Activated T-helper 1 cell treated with anti-CD3 and anti-CD28 coated beads, Interleukin-2, amount 50 U/mL, for 16 hours (primary cell): ENCODE measurements around the gene SPX.

Source experiments
- DNase-seq, 2 donors: peaks; one replicate each; pipeline ENCODE4 v3.0.0-alpha.2; 2020; ENCODE audit warnings: low read depth in 1 of 2, low spot score in 1 of 2

The SPX gene

DNA sequence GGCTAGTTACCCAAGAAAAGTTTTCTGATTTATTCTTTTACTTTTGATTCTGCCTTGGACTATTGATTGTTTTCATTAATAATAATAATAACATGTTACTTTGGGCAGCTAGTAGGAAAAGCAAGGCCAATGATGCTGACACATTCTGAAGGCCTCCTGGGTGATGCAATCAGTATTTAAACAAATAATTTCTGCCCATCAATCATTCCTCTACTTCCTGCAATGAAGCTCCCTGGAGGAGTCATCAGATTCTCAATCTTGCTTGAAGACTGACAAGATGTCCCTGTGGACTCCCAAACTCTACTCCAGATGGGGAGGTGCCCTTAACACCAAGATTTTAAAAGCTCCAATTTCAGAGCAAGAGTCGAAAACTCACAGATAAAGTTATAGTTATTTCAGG is at the start of gene SPX:
SPX (plus strand) TSS at position 244 of the 400 bp plus-strand sequence. CDS start 177 bp downstream, outside the sequence.
- no peak for DNase-seq

- DNase-seq: no peak
These were observed 49.1 kb upstream of the SPX start for GRCh38 chr12:21476949-21477348.

- DNase-seq: no peak
These were observed 47.2 kb upstream of the SPX start for GRCh38 chr12:21478756-21479455.

- no peak for DNase-seq
These were observed 42.6 kb upstream of the SPX start for GRCh38 chr12:21483531-21483930.

DNA sequence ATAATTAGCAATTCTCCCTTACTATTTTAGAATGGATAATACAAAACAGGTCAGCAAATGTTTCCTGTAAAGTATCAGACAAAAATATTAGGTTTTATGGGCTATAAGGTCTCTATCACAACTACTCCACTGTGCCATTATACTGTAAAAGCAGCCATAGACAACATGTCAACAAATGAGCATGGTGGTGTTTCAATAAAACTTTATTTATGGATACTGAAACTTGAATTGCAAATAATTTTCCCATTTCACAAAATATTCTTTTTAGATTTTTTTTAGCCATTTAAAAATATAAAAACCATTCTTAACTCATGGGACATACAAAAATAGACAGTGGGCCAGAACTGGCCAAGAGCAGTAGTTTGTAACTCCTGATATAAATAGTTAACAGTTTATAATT is 40.1 kb upstream of the SPX start:
- no peak for DNase-seq

GRCh38 chr12:21499765-21500164 is 26.3 kb upstream of the SPX start:
- no peak for DNase-seq

DNA sequence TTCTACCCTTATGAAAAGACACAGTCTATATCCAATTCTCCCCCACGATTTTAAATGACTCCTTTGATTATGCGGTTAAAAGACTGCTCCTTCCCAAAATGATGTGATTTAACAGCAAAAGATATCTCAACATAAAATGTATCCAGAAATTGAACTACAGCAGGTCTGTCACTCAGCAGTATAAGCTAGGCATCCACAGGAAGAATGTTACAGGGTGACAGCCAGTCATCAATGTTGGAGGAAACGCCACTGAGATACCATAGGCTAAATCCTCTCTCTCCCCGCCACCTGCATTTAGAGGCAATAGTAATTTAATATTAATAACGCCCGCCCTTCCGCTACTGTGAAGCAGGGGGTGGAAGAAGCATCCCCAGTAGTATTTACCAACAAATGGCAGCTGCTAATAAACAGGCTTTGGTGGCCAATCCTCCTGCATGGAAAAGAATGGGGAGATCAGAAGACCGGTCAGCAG is 25.3 kb upstream of the SPX start:
- DNase-seq: no peak

GRCh38 chr12:21501258-21502163 is 24.6 kb upstream of the SPX start, which contains the start of the genes GOLT1B and RECQL:
GOLT1B (plus strand) TSS chr12:21501789; CDS start chr12:21501924, 135 bp downstream.
RECQL (minus strand) TSS chr12:21501635; CDS start chr12:21499570, 2,065 bp downstream.
- DNase-seq: peak; percentile 67 to 79

- peak; percentile 5 to 20 for DNase-seq
These were observed 24.0 kb upstream of the SPX start for GRCh38 chr12:21502164-21502496.

- no peak for DNase-seq
These were observed 23.2 kb upstream of the SPX start for GRCh38 chr12:21502872-21503271.

- no peak for DNase-seq
These were observed 20.2 kb upstream of the SPX start for GRCh38 chr12:21505888-21506287.

GRCh38 chr12:21507849-21508248 is 18.2 kb upstream of the SPX start:
- DNase-seq: no peak

DNA sequence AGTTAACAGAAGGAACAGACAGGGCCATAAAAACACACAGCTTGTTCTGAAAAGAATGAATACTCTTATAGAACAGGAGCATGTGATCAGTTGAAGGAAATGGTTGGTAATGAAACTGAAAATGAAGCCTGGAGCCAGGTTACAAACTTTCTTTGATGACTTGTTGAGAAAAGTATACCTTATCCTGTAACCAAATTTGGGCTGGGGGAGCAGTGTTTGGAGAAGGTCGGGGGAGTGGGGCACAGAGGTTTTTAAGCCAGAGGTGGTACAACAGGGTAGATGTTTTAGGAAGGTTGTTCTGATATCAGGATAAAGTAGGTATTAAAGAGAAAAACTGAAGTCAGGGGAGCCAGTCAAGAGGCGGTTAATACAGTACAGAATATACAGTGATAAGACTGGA is 16.3 kb upstream of the SPX start:
- DNase-seq: no peak

DNA sequence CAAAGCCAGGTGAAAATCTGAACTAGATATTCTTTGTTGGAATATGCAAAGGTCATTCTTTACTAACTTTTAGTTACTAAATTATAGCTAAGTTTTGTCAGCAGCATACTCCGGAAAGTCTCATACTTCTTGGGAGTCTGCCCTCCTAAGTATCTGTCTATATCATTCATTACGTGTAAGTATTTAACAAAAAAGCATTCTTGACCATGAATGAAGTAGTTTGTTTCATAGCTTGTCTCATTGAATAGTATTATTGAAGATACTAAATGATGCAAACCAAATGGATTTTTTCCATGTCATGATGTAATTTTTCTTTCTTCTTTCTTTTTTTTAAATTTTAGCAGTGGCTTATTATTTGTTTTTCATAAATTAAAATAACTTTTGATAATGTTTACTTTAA is 9.8 kb upstream of the SPX start:
- no peak for DNase-seq

DNA sequence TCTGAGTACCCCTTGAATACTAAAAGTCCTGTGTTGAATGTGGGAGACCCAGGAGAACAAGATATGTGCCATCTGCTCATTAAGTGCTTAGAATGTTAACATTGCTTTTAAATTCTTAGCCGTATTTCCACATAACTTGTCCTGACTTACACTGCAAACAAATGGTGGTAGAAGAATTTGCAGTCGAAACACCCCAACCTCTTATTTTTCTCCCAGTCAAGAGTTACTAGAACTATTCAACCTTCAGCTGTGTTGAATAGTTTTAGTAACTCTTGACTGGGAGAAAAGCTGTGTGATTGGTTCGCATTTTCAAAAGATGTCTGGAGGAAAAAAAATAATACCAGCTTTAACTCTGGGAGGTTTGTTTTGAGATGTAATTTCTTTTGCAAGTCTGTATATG is 7.6 kb upstream of the SPX start:
- no peak for DNase-seq

DNA sequence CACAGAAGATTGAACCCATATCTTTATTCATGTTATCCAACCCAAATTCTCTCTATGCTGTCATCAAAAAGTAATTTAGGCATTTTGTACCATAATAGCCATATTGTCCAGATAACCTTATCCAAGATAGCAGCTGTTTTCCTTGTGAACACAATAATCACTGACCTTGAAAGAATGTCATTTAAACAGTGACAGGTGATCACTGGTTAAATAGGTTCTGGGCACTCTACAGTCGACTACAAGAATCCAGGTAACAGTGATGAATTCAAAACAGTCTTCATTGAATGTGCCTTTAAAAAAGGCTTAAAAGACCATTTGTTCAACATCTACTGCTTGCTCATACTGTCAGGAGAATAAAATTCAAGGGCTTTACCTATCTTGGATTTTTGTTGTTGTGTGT is 4.6 kb upstream of the SPX start:
- no peak for DNase-seq

DNA sequence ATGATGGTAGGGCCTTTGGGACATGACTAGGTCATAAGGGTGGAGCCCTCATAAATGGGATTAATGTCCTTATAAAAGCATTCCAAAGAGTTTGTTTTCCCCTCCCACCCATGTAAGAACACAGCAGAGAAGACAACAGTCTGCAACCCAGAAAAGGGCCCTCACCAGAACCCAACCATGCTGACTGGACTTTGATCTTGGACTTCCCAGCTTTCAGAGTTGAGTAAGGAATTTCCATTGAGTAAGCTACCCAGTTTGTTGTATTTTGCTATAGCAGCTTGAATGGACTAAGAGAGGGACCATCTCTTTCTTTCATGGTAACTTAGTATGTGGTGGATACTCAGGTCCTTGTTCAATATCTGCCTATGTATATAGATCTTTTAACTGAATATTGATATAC is 2.9 kb upstream of the SPX start:
- DNase-seq: no peak

DNA sequence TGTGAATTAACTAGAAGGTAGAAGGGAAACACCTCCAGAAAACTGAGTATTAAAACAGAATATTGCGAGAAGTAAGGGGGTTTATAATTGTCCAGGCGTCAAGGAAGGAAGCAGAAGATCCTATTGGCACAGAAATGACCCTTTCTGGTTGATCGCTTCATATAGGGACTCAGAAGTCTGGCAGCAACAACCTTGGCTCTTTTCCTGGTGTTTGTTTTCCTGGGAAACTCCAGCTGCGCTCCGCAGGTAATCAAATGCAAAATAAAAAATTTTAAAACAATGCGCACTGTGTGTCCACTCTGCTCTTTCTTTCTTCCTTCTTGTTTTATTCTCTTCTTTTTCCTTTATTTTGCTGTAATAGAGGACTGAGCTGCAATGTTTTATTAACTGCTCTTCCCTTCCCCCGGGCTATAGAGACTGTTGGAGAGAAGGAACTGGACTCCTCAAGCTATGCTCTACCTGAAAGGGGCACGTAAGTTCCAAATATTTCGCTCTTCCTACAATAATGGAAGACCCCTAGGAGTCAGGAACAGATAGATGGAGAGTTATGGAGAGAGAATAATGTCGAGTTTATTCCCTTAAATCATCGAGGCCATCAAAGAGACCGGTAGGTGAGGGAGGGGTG is 737 bp downstream of the SPX start:
- DNase-seq: no peak

DNA sequence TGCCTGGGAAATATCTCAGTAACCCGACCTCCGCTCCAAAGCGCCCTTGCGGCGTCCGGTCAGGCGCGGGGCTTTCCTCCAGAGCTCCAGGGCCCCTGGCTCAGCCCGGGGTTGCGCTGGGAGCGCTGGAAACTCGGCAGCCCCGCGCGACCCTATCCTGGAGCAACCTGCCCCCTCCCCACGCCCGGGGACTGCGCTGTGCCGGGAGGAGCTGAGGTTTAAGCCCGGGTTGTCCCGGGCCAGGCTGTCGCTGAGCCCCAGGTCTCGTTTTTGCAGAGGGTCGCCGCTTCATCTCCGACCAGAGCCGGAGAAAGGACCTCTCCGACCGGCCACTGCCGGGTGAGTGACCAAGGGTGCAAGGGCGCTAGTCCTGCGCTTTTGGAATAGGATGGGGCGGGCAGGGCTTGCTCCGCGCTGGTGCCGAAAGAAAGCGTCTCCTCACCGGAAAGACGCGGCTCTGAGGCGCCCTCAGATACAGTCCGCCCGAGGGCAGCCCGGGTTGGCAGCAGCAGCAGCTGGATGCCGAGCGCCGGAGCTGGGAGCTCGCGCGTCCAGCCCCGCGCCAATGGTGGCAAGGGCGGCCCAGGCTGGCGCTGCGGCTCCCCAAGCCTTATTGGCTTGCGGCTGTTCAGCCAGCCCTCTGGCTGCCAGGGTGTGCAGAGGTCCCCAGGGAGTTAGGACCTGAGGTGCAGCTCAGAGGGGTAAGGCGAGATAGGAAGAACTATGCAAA is 1.5 kb downstream of the SPX start:
- peak; percentile 26 to 33 for DNase-seq

DNA sequence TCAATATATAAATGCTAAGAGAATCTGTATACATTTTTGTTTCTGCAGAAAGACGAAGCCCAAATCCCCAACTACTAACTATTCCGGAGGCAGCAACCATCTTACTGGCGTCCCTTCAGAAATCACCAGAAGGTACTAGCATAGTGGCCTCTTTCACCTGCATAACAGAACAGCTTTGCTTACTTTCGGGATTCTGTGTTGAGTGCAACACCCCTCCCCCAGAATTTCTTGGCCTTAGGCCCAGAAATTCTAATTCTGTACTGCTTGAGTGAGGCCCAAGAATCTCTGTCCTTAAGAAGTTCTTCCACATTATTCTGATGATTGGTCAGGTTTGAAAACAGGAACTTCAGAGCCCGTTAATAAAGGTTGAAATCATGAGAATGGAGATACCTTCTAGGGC is 2.9 kb downstream of the SPX start:
- DNase-seq: no peak

DNA sequence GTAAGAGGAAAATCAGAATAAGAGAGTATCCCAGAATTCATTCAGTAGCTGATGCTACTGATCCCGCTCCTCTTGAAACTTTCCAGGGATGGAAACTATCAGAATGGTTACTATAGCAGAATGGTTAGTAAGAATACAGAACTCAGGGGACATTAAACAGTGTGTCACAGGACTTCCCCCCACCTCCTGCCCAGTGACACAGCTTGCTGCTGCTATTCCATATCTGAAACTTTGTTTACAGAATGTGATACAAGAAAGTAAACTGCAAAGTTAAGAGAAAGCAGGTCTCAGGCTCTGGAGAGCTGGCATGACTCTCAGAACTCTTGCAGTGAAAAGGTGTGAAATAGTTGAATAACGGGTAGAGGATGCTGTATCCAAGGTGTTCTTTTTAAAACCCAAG is 3.4 kb downstream of the SPX start:
- no peak for DNase-seq
